HG02840 (cell line): ENCODE measurements around the gene PRR23E.

ENCODE experiments used
- ATAC-seq: cut with Tn5 transposase; IDR thresholded peaks from one replicate; pipeline ENCODE4 v1.9.1; 2021; ENCODE audit warnings: mild to moderate bottlenecking, moderate library complexity, moderate number of reproducible peaks; ENCODE audit not compliant: unreplicated experiment, low FRiP score

The PRR23E gene

GRCh38 chr3:127221037-127221436 lies 28.1 kb downstream of the PRR23E start:
- no peak for ATAC-seq

- ATAC-seq = no peak
Measured at GRCh38 chr3:127221446-127222035, 28.6 kb downstream of the PRR23E start.

- no peak for ATAC-seq
Measured at GRCh38 chr3:127222163-127222562, 29.2 kb downstream of the PRR23E start.

- no peak for ATAC-seq
Measured at GRCh38 chr3:127222664-127223063, 29.7 kb downstream of the PRR23E start.

GRCh38 chr3:127224118-127224517 lies 31.2 kb downstream of the PRR23E start:
- no peak for ATAC-seq

- ATAC-seq = no peak
Measured at GRCh38 chr3:127226457-127226856, 33.5 kb downstream of the PRR23E start.

- no peak for ATAC-seq
Measured at GRCh38 chr3:127226946-127227842, 34.3 kb downstream of the PRR23E start.

- no peak for ATAC-seq
Measured at GRCh38 chr3:127228866-127229265, 35.9 kb downstream of the PRR23E start.

GRCh38 chr3:127233371-127233770 lies 40.4 kb downstream of the PRR23E start:
- no peak for ATAC-seq

- ATAC-seq = no peak
Measured at GRCh38 chr3:127234778-127235177, 41.8 kb downstream of the PRR23E start.

- no peak for ATAC-seq
Measured at GRCh38 chr3:127235706-127236105, 42.8 kb downstream of the PRR23E start.

- no peak for ATAC-seq
Measured at GRCh38 chr3:127237835-127238234, 44.9 kb downstream of the PRR23E start.

- ATAC-seq = no peak
Measured at GRCh38 chr3:127238602-127239001, 45.7 kb downstream of the PRR23E start.

- no peak for ATAC-seq
Measured at GRCh38 chr3:127247292-127247691, 54.4 kb downstream of the PRR23E start.
